ENCODE results near the gene DLGAP5.

DLGAP5 gene

GRCh38 chr14:55111122-55111708 is 80.2 kb downstream of the DLGAP5 start:
- no peak for DNase-seq (ENCODE audit: low read depth in 3 of 3)

DNA sequence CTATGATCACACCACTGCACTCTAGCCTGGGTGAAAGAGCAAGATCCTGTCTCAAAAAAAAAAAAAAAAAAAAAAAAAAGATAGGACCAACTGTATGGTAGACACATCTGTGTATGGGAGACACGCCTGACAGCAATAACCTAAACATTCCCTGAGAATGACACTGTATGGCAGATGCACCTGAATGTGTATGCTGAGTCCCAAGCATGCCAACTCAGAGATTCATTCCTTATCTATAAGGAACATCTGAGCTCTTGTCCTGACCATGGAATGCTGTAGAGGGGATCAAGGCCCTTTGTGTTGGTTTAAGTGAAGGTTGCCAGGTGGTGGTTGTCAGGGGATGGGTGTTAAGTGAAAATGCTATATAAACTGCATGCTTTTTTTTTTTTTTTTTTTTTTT is 81.5 kb downstream of the DLGAP5 start:
- DNase-seq (ENCODE audit: low read depth in 3 of 3), result no peak

- DNase-seq (ENCODE audit: low read depth in 3 of 3), result no peak
Measured at GRCh38 chr14:55107766-55108554, 83.4 kb downstream of the DLGAP5 start.

DNA sequence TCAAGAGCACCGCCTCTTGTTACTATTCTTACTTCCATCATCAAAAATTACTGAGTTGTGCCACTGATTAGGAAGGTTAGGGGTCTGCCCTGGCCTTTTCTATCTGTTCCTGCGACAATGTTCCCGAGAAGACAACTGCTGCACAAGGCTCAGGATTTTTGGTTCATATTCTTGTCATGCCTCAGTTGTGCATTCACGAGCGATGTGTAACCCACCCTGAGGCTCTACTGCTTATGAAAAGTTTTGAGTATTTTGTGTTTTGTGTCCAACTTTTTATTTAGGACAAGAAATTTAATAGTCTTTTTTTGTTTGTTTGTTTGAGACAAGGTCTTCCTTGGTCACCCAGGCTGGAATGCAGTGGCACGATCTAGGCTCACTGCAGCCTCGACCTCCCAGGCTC is 85.4 kb downstream of the DLGAP5 start:
- no peak for DNase-seq (ENCODE audit: low read depth in 3 of 3)

- no peak for DNase-seq (ENCODE audit: low read depth in 3 of 3)
Measured at GRCh38 chr14:55103971-55104954, 87.1 kb downstream of the DLGAP5 start.

DNA sequence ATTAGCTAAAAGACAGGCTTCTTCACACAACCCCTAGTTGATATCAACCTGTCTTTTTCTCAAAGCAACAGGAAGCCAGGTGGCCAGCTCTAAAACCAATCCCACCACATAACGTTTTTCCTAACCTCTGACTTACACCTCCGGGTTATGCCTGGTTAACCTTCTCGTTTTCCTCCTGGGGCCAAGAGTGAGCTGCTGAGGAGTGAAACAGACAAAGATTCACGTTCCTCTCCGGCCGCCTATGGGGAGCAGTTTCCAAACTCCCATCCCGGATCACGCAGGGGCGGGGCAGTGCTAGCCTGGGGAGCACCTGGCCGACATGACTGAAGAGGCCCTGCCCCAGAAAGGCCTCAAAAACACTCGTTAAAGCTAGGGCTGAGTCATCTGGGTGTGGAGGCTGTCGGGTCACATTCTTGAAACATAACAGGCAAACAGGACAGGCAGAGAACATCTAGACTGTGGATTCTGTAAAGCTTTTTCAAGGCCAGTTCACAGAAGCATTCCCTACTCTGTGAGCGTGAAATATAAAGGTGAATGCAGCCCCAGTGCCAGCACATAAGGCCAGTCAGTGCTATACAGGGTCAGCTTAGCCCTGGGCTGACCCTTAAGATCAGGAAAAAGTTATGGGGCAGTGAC is 88.3 kb downstream of the DLGAP5 start:
- peak; percentile 16 to 28 (median 20) for DNase-seq (ENCODE audit: low read depth in 3 of 3)

DNA sequence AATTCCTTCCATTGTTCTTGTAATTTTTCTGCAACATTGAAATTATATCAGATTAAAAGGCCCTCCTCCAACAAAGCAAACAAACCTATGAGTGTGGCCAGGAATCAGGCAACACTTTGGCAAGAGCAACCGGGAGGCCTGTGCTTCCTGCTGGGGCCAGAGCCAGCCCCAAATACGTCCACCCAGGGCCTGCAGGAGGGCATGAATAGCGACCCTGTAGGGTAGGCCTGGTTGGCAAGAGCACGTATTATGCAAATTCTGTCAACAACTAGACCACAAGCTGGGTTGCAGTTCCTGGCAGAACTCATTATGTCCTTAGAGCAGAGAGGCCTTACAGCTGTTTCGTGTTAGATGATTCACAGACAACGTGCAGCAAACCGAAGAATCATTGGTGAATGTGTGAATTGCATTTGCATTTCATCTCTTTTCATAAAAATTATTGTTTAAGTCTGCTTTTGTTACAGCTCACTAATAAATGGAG is 89.2 kb downstream of the DLGAP5 start:
- DNase-seq (ENCODE audit: low read depth in 3 of 3), result peak in 2 of 3 experiments; percentile 18 to 22

- no peak for DNase-seq (ENCODE audit: low read depth in 3 of 3)
Measured at GRCh38 chr14:55101698-55102097, 89.7 kb downstream of the DLGAP5 start.

- no peak for DNase-seq (ENCODE audit: low read depth in 3 of 3)
Measured at GRCh38 chr14:55099756-55100155, 91.6 kb downstream of the DLGAP5 start.

DNA sequence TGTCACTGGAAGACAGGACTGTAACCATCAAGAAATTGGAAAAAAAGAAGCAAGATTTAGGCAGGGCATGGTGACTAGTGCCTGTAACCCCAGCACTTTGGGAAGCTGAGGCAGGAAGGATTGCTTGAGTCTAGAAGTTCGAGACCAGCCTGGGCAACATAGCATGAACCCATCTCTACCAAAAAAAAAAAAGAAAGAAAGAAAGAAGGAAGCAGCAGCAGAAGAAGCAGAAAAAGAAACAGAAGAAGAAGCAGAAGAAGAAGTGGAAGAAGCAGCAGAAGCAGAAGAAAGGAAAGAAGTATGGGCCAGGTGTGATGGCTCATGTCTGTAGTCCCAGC is 92.9 kb downstream of the DLGAP5 start:
- no peak for DNase-seq (ENCODE audit: low read depth in 3 of 3)

Measured in stimulated activated CD4-positive, alpha-beta T cell treated with anti-CD3 and anti-CD28 coated beads, TNF-alpha, amount 100 ng/mL, for 24 hours (primary cell).